ENCODE results near the gene WNT7A. TPM values are rescaled to one million over a fixed set of nuclear protein-coding genes. Genes with fewer than 3 reads are reported as not detected.

The WNT7A gene
- total and polyA plus RNA-seq, 2 experiments from 2014 or later = not detected

DNA sequence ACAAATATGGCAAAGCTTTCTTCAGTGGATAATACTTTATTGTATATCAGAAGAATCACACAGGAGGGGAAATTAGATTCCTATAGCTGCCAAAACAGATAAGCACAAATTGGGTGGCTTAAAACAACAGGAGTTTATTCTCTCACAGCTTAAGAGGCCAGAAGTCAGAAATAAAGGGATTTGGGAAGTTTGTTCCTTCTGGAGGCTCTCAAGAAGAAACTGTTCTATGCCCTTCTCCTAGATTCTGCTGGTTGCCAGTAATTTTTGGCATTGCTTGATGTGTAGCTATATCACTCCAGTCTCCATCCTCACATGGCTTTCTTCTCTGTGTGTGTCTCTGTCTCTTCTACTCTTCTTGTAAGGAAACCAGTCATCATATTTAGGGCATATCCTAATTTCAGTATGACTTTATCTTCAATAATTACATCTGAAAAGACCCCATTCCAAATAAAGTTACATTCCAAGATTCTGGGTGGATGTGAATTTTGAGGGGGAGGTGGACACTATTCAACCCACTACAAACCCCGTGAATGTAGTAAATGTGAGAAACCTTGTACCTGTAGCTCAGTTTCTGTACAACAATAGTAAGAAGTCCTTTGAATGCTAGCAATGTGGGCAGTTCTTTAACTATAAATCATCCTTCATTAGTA lies 22.2 kb upstream of the WNT7A start:
- no peak overlapping the region for H3K4me3 ChIP-seq
- no peak for DNase-seq (ENCODE audit: low read depth in 1 of 2, low spot score in 1 of 2)
- H3K36me3 ChIP-seq = no peaks in the 10 kb centered on the region
- no peaks in the 10 kb centered on the region for H3K27me3 ChIP-seq
- TF ChIP-seq, protein P1, sequence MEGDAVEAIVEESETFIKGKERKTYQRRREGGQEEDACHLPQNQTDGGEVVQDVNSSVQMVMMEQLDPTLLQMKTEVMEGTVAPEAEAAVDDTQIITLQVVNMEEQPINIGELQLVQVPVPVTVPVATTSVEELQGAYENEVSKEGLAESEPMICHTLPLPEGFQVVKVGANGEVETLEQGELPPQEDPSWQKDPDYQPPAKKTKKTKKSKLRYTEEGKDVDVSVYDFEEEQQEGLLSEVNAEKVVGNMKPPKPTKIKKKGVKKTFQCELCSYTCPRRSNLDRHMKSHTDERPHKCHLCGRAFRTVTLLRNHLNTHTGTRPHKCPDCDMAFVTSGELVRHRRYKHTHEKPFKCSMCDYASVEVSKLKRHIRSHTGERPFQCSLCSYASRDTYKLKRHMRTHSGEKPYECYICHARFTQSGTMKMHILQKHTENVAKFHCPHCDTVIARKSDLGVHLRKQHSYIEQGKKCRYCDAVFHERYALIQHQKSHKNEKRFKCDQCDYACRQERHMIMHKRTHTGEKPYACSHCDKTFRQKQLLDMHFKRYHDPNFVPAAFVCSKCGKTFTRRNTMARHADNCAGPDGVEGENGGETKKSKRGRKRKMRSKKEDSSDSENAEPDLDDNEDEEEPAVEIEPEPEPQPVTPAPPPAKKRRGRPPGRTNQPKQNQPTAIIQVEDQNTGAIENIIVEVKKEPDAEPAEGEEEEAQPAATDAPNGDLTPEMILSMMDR (IDR thresholded peaks at IDR 0.05; ENCODE audit: low read depth, low read length) = no peak
- no peaks in the 10 kb centered on the region for H3K4me1 ChIP-seq (ENCODE audit: low read depth)
- peaks cover 5% of the 10 kb centered on the region for H3K9me3 ChIP-seq (ENCODE audit: low read depth)
- no peak overlapping the region for H3K27ac ChIP-seq

DNA sequence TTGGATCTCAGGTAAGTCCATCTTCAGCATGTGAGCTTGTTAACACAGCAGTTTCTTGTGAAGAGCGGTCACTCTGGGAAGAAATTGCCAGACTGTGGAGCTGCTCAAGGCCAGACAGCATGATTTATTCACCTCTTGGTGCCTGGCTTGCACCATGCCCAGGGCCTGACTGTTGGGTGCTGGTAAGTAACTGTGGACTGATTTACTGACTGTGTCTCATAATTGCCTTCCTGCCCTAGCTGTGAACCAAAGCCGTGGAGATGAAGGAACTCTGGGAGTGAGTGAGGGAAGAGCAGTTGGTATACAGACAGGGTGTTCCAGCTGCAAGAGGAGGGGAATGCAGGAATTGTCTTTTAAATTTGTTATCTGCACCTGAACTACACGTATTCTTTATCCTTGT lies 18.5 kb upstream of the WNT7A start:
- H3K4me3 ChIP-seq = no peak overlapping the region
- peaks cover 19% of the 10 kb centered on the region for H3K27me3 ChIP-seq
- TF ChIP-seq, protein P1 (IDR thresholded peaks at IDR 0.05; ENCODE audit: low read depth, low read length) = no peak
- peaks cover 6% of the 10 kb centered on the region for H3K4me1 ChIP-seq (ENCODE audit: low read depth)
- no peak overlapping the region for H3K27ac ChIP-seq
- H3K36me3 ChIP-seq = no peaks in the 10 kb centered on the region
- no peak for DNase-seq (ENCODE audit: low read depth in 1 of 2, low spot score in 1 of 2)
- H3K9me3 ChIP-seq (ENCODE audit: low read depth) = peaks cover 3% of the 10 kb centered on the region

DNA sequence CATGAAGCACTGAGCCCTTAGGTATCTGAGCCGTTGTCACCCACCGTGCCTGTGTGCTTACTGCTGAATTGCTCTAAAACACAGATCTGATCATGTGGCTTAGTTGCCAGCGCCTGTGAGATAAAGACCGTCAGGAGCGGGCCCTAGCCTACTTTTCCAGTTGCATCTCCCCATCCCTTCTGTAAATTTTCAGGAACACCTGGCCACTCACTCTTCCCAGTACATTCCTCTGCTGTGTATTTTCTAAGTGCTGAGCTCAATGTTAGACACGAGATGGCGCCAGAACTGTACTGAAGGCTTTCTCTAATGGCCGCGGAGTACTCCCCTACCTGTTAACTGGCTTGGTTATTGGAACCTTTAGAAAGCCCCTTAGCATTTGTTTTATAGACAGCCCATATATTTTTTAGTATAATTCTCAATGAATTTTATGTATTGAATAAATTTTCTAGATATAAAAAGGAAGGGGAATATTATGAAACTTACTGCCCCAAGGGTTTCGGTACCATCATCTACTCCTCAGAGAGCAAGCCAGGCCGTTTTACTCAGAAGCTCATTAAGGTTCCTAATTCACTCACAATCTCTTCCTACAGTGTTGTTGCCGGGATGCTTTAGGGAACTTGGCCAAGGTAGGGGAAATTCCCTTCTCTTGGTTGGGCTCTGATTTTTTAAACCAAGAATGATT lies 16.7 kb upstream of the WNT7A start:
- Histone ChIP-seq H3K4me3 (no peak overlapping the region), H3K9me3 (ENCODE audit: low read depth) (no peaks in the 10 kb centered on the region), H3K27me3 (peaks cover 19% of the 10 kb centered on the region), H3K27ac (no peak overlapping the region), H3K4me1 (ENCODE audit: low read depth) (peaks cover 6% of the 10 kb centered on the region), H3K36me3 (no peaks in the 10 kb centered on the region)
- TF ChIP-seq, protein P1 (IDR thresholded peaks at IDR 0.05; ENCODE audit: low read depth, low read length) = peak; percentile 86
- peak; percentile 78 to 86 for DNase-seq (ENCODE audit: low read depth in 1 of 2, low spot score in 1 of 2)

DNA sequence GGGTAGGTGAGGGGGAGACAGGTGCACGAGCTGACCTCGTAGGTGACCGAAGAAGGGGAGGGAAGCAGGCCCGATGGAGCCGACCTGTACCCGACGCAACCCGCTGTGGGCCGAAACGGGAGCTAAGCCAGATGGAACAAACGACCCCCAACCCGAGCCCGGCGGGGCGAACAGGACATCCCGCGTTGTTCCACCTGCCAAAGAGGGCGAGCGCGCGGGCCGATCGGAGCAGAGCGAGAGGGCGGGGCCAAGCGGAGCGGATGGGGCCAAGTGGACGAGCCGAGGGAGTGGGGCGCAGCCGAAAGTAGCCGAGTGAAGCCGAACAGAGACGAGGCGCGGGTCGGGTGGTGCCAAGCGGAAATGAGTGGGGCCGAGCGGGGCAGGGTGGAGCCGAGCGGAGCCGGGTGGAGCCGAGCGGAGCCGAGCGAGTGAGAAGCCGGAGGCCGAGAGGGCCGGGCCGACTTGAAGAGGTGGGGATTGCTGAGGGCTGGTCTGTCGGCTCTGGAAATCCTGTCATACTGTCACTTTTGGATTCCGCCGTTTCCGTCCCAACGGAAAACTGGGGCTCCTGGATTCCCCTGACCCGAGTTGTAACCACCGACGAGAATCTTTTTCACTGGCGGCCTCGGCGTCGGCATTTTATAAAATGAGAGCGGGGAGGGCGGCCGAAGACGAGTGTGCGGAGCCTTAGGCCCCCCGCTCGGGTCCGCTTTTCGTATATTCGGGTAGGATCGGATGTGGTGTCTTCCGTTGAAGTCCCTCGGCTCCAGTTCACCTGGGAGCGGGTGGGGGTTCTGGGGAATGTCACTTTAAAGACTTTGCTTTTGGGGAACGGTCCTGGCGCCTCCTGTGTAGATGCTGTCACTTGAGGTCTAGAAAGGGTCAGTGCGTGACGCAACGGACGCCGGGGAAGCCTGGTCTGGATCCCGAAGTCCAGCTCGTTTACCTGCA lies 15.6 kb upstream of the WNT7A start:
- H3K4me1 ChIP-seq (ENCODE audit: low read depth) = peaks cover 6% of the 10 kb centered on the region
- no peak overlapping the region for H3K27ac ChIP-seq
- TF ChIP-seq, protein P1 (IDR thresholded peaks at IDR 0.05; ENCODE audit: low read depth, low read length) = no peak
- no peaks in the 10 kb centered on the region for H3K9me3 ChIP-seq (ENCODE audit: low read depth)
- peaks cover 19% of the 10 kb centered on the region for H3K27me3 ChIP-seq
- DNase-seq (ENCODE audit: low read depth in 1 of 2, low spot score in 1 of 2) = peak; percentile 93 to 97
- H3K4me3 ChIP-seq = peak overlapping the region; percentile 76
- no peaks in the 10 kb centered on the region for H3K36me3 ChIP-seq

DNA sequence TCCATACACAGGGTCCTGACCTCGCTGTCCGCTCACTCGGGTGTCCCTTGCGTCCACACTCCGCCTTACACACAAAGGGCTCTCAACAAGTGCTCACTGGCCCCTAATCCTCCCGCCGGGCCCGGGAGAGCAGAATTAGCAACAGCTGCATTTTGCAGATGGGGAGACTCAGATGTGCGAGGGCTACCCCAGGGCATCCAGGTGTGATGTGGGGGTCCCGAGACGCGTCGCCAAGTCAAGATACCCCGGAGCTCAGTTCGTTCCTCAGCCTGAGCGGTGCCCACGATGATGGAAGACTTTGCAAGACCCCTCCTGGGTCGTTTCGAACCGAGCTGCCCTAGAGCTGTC lies 14.9 kb upstream of the WNT7A start:
- Histone ChIP-seq H3K4me3 (peak overlapping the region; percentile 76), H3K4me1 (ENCODE audit: low read depth) (peaks cover 6% of the 10 kb centered on the region), H3K27ac (no peak overlapping the region), H3K9me3 (ENCODE audit: low read depth) (no peaks in the 10 kb centered on the region), H3K27me3 (peaks cover 19% of the 10 kb centered on the region), H3K36me3 (no peaks in the 10 kb centered on the region)
- no peak for DNase-seq (ENCODE audit: low read depth in 1 of 2, low spot score in 1 of 2)
- TF ChIP-seq, protein P1 (IDR thresholded peaks at IDR 0.05; ENCODE audit: low read depth, low read length) = no peak
